ENCODE measurements around the gene ARPC2. TPM values are rescaled to one million over a fixed set of nuclear protein-coding genes. Genes with fewer than 3 reads are reported as not detected.
A peak's percentile ranks its signal among the peaks of the same experiment; 100 is the strongest.

ARPC2 gene
- polyA plus RNA-seq, 2 donors, result 150 to 426 TPM

GRCh38 chr2:218282173-218282991, 65.4 kb downstream of the ARPC2 start:
- H3K4me1 ChIP-seq (ENCODE audit: control insufficient read depth in 2 of 2, insufficient read depth in 2 of 2, low read length in 1 of 2), result peaks cover 21 to 63% of the 10 kb centered on the region in 2 donors
- H3K4me3 ChIP-seq (ENCODE audit: low read depth in 1 of 2, low read length in 2 of 2), result peak overlapping the region; percentile 17 to 27
- H3K27ac ChIP-seq (ENCODE audit: low read depth in 2 of 2, low read length in 1 of 2), result peak overlapping the region; percentile 96 to 98
- peaks cover 21 to 45% of the 10 kb centered on the region in 2 donors for H3K36me3 ChIP-seq (ENCODE audit: control insufficient read depth in 2 of 2, insufficient read depth in 2 of 2, low read length in 1 of 2)
- H3K9me3 ChIP-seq (ENCODE audit: control insufficient read depth in 2 of 2, insufficient read depth in 1 of 2, low read depth in 1 of 2, low read length in 1 of 2), result no peaks in the 10 kb centered on the region
- 42 to 44% methylated on average over 16 to 17 of the region's 17 CpGs for WGBS, 2 donors
- no peaks in the 10 kb centered on the region for H3K27me3 ChIP-seq (ENCODE audit: control insufficient read depth in 1 of 2, insufficient read depth in 2 of 2, low read length in 2 of 2)

GRCh38 chr2:218284106-218284811, 67.3 kb downstream of the ARPC2 start:
- Histone ChIP-seq H3K4me3 (ENCODE audit: low read depth in 1 of 2, low read length in 2 of 2) (peak overlapping the region; percentile 32 to 38), H3K27ac (ENCODE audit: low read depth in 2 of 2, low read length in 1 of 2) (peak overlapping the region; percentile 92 to 98), H3K27me3 (ENCODE audit: control insufficient read depth in 1 of 2, insufficient read depth in 2 of 2, low read length in 2 of 2) (no peaks in the 10 kb centered on the region), H3K4me1 (ENCODE audit: control insufficient read depth in 2 of 2, insufficient read depth in 2 of 2, low read length in 1 of 2) (peaks cover 23 to 49% of the 10 kb centered on the region in 2 donors), H3K9me3 (ENCODE audit: control insufficient read depth in 2 of 2, insufficient read depth in 1 of 2, low read depth in 1 of 2, low read length in 1 of 2) (no peaks in the 10 kb centered on the region), H3K36me3 (ENCODE audit: control insufficient read depth in 2 of 2, insufficient read depth in 2 of 2, low read length in 1 of 2) (peaks cover 21 to 27% of the 10 kb centered on the region in 2 donors)
- WGBS, 2 donors, result 39% methylated on average over 14 to 16 of the region's 16 CpGs

DNA sequence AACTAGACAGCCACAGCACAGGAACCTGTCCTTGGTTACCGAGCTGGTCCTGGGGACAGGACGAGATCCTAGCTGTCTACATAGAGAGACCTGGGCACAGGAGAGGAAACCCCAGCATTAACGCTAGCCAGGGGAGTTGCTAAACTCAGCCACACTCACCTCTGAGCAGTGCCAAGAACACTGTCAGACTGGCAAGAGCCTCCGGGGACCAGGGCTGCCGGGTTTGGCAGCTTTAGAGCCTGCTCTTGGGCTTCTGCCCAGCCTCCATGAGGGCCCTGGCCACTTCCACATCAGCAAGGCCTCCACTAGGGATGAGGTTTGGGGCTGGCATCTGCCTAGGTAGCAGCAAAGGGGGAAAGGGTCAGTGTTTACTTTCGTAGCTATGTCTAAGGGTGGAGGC, 68.6 kb downstream of the ARPC2 start:
- peaks cover 26 to 50% of the 10 kb centered on the region in 2 donors for H3K4me1 ChIP-seq (ENCODE audit: control insufficient read depth in 2 of 2, insufficient read depth in 2 of 2, low read length in 1 of 2)
- peak overlapping the region; percentile 22 to 59 for H3K4me3 ChIP-seq (ENCODE audit: low read depth in 1 of 2, low read length in 2 of 2)
- peaks cover 8 to 14% of the 10 kb centered on the region in 2 donors for H3K36me3 ChIP-seq (ENCODE audit: control insufficient read depth in 2 of 2, insufficient read depth in 2 of 2, low read length in 1 of 2)
- 13 to 17% methylated on average over 6 of the region's 6 CpGs for WGBS, 2 donors
- H3K9me3 ChIP-seq (ENCODE audit: control insufficient read depth in 2 of 2, insufficient read depth in 1 of 2, low read depth in 1 of 2, low read length in 1 of 2), result no peaks in the 10 kb centered on the region
- peak overlapping the region; percentile 92 to 100 for H3K27ac ChIP-seq (ENCODE audit: low read depth in 2 of 2, low read length in 1 of 2)
- H3K27me3 ChIP-seq (ENCODE audit: control insufficient read depth in 1 of 2, insufficient read depth in 2 of 2, low read length in 2 of 2), result no peaks in the 10 kb centered on the region

DNA sequence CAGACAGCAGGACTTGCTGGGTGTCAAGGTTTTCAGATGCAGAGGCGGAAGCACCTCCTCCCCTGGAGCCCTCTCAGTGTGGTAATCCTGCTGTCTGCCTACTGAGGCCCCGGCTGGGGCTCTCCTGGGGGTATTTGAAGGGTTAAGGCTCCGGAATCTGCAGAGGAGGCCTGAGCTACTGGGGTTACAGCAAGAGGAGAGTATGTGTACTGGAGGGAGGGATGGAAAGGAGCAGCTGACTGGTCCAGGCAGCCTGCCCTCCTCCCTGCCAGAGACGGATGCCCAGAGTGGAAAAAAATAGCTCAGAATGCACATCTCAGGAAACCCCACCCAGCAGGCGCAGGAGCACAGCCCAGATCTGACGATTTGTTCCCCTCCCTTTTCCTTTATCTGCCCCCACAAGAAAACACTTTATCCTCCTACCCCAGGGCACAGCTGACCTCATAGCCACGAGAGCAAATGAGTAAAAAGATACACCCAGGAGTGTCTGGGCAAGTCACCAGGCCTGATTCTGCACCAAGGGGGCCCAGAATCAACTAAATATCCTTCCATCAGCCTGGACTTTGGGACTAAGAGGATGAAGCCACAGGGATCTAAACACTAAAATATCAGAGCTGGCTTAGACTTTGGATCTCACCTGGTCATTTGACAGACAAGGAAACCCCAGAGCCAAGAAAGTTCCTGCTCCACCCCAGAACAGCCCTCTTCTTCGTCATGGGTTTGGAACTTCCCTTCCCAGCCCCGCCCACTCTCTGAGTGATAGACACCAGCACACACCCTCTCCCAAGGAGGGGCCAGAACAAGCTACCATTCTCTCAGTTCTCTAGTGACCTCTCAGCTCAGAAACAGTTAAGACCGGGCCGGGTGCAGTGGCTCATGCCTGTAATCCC, 69.8 kb downstream of the ARPC2 start:
- WGBS, 2 donors, result 1 to 2% methylated on average over 11 of the region's 11 CpGs
- peaks cover 26 to 48% of the 10 kb centered on the region in 2 donors for H3K4me1 ChIP-seq (ENCODE audit: control insufficient read depth in 2 of 2, insufficient read depth in 2 of 2, low read length in 1 of 2)
- H3K27me3 ChIP-seq (ENCODE audit: control insufficient read depth in 1 of 2, insufficient read depth in 2 of 2, low read length in 2 of 2), result no peaks in the 10 kb centered on the region
- H3K36me3 ChIP-seq (ENCODE audit: control insufficient read depth in 2 of 2, insufficient read depth in 2 of 2, low read length in 1 of 2), result peaks cover under 1 to 7% of the 10 kb centered on the region in 2 donors
- H3K9me3 ChIP-seq (ENCODE audit: control insufficient read depth in 2 of 2, insufficient read depth in 1 of 2, low read depth in 1 of 2, low read length in 1 of 2), result no peaks in the 10 kb centered on the region
- H3K27ac ChIP-seq (ENCODE audit: low read depth in 2 of 2, low read length in 1 of 2), result peak overlapping the region; percentile 92 to 100
- peak overlapping the region; percentile 46 to 59 for H3K4me3 ChIP-seq (ENCODE audit: low read depth in 1 of 2, low read length in 2 of 2)

DNA sequence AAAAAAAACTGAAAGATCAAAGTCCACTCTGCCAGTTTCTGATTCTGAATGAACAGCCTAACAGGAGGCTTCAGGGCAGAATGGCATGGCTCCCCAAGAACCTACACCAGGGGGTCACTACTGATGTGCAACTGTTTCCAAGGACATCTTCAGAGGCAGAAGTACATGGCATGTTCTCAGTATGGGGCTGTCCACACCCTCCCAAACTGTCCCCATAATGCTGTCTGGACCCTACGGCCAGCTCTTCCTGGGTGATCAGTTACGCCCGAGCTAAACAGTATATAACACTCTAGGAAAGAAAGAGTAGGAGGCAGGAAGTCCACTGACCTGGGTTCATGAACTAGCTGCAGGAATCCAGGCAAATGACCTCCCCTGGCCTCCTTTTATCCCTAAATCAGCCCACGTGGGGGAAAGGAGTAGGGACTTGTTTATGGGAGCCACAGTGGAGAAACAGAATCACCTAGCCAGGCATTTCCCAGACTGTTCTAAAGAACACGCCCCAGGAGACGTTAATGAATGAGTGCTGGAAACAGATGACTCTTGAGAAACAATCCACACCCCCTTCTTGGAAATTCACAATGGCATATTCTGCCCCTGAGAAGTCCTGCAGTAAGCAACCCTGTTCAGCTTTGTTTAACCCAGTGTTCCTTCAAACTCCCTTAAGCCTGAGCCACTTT, 72.8 kb downstream of the ARPC2 start:
- no peaks in the 10 kb centered on the region for H3K36me3 ChIP-seq (ENCODE audit: control insufficient read depth in 2 of 2, insufficient read depth in 2 of 2, low read length in 1 of 2)
- no peaks in the 10 kb centered on the region for H3K27me3 ChIP-seq (ENCODE audit: control insufficient read depth in 1 of 2, insufficient read depth in 2 of 2, low read length in 2 of 2)
- H3K27ac ChIP-seq (ENCODE audit: low read depth in 2 of 2, low read length in 1 of 2), result peak overlapping the region; percentile 94 to 97
- WGBS, 2 donors, result 16 to 21% methylated on average over 6 of the region's 6 CpGs
- peak overlapping the region; percentile 96 for H3K4me3 ChIP-seq (ENCODE audit: low read depth in 1 of 2, low read length in 2 of 2)
- H3K9me3 ChIP-seq (ENCODE audit: control insufficient read depth in 2 of 2, insufficient read depth in 1 of 2, low read depth in 1 of 2, low read length in 1 of 2), result no peaks in the 10 kb centered on the region
- peaks cover 11 to 28% of the 10 kb centered on the region in 2 donors for H3K4me1 ChIP-seq (ENCODE audit: control insufficient read depth in 2 of 2, insufficient read depth in 2 of 2, low read length in 1 of 2)

DNA sequence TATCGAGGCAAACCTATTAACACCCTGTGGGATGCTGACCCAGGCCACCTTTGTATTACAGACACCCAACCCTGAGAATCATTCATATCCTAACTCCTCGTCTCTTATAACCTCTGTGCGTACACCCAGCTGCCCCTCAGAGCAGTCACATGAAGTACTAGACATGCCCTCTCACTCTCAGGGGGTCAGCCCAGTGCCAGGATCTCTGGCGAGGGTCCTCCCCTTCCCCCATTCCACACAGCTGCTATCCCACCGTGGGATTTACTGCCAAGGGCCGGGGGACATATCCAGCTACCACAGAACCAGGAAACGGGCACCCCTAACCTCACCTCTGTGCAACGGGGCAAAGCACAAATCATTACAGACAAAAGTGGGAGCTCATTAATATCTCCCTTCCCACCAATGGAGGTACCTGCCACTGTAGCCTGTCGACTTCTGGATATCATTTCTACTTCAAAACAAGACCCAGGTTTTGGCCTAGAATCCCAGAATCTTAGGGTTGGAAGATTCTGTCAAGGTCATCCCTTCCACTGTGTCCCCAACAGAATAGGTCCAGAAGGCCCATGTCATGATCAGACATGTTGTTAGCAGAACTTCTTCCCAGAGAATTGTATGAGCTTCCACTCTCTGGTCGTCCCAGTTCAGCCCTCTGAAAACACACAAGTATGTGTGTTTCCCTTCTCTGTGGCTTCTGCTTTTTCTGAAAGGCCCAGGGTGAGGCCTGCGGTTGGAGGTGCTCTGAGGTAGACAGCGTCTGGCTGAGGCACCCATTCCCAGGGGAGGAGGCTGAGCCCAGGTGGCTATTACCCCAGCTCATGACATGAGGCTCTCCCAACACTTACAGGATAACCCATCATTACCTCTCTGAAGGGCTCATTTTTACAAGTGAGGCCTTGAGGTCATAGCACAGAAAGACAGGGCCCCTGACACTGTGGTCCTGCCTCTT, 73.6 kb downstream of the ARPC2 start:
- Histone ChIP-seq H3K27ac (ENCODE audit: low read depth in 2 of 2, low read length in 1 of 2) (peak overlapping the region; percentile 94 to 97), H3K4me1 (ENCODE audit: control insufficient read depth in 2 of 2, insufficient read depth in 2 of 2, low read length in 1 of 2) (peaks cover 7 to 27% of the 10 kb centered on the region in 2 donors), H3K4me3 (ENCODE audit: low read depth in 1 of 2, low read length in 2 of 2) (peak overlapping the region; percentile 96), H3K9me3 (ENCODE audit: control insufficient read depth in 2 of 2, insufficient read depth in 1 of 2, low read depth in 1 of 2, low read length in 1 of 2) (no peaks in the 10 kb centered on the region), H3K36me3 (ENCODE audit: control insufficient read depth in 2 of 2, insufficient read depth in 2 of 2, low read length in 1 of 2) (no peaks in the 10 kb centered on the region), H3K27me3 (ENCODE audit: control insufficient read depth in 1 of 2, insufficient read depth in 2 of 2, low read length in 2 of 2) (no peaks in the 10 kb centered on the region)
- 25 to 26% methylated on average over 12 of the region's 12 CpGs for WGBS, 2 donors

DNA sequence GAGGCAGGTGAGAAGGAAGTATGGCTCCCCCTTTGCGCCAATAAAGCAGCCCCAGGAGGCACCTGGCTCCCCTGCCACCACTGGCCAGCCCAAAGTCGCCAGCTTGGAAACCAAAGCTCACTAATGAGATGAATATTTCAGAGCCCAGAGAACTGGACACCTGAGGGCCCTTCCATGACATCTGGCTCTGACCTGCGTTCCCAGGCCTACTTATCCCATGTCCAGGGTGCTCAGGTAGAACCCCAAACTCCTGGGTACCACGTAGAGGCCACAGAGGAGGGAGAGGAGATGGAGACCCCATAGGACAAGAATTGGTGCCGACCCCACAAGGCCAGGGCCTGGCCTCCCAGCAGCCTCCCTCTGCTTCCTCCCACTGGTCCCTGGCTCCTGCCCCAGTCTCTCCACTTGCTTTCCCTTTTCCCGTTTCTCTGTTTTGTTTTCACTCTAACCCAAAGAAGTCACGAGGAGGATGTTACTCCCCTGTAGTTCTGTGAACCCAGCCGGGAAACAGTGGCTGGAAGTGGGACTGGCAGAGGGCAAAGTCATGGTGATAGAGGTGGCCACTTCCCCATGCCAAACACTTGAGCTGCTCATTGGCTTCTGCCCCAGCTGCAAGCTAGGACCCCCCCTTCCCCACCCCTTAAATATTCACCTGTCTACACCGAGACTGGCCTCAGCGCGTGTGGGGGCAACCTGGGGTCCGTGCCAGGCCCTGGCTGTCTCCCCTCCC, 74.5 kb downstream of the ARPC2 start:
- Histone ChIP-seq H3K4me1 (ENCODE audit: control insufficient read depth in 2 of 2, insufficient read depth in 2 of 2, low read length in 1 of 2) (peaks cover 6 to 18% of the 10 kb centered on the region in 2 donors), H3K27me3 (ENCODE audit: control insufficient read depth in 1 of 2, insufficient read depth in 2 of 2, low read length in 2 of 2) (no peaks in the 10 kb centered on the region), H3K4me3 (ENCODE audit: low read depth in 1 of 2, low read length in 2 of 2) (peak overlapping the region; percentile 96), H3K9me3 (ENCODE audit: control insufficient read depth in 2 of 2, insufficient read depth in 1 of 2, low read depth in 1 of 2, low read length in 1 of 2) (no peaks in the 10 kb centered on the region), H3K36me3 (ENCODE audit: control insufficient read depth in 2 of 2, insufficient read depth in 2 of 2, low read length in 1 of 2) (no peaks in the 10 kb centered on the region), H3K27ac (ENCODE audit: low read depth in 2 of 2, low read length in 1 of 2) (peak overlapping the region; percentile 94 to 97)
- WGBS, 2 donors, result 17 to 19% methylated on average over 12 of the region's 12 CpGs
